ENCODE results near the gene AIFM1. TPM values are rescaled to one million over a fixed set of nuclear protein-coding genes. Genes with fewer than 3 reads are reported as not detected.
A peak's percentile ranks its signal among the peaks of the same experiment; 100 is the strongest.

Gene AIFM1
- total RNA-seq, 1 donor from 2014 or later: 30.8 TPM

DNA sequence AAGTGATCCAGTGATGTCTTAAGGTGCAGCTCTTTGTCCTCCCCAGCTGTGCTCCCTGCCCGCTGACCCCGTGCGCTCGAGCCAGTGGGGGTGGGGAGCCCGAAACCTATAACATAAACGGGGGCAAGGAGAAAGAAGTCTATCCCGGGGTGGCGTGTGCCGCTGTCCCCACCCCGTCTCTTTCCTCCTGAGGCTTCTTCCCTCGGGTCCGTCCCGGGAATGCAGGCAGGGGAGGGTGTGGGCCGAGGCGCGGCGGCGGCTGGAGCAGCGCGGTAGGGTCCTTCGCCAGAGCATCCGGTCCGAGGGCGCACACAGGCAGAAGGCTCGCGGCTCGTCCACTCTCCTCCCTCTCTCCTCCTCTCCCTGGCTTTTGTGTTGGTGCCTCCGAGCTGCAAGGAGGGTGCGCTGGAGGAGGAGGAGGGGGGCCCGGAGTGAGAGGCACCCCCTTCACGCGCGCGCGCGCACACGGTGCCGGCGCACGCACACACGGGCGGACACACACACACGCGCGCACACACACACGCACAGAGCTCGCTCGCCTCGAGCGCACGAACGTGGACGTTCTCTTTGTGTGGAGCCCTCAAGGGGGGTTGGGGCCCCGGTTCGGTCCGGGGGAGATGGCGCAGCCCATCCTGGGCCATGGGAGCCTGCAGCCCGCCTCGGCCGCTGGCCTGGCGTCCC lies 5.9 kb upstream of the AIFM1 start, which contains the start of gene RAB33A:
TSS of gene RAB33A (plus strand) at position 517 of the 681 bp plus-strand sequence. CDS start at position 618, 101 bp downstream.
- Mint-ChIP-seq H3K4me1 (peaks cover 51% of the 10 kb centered on the region), H3K27me3 (no peaks in the 10 kb centered on the region), H3K9me3 (no peaks in the 10 kb centered on the region), H3K36me3 (ENCODE audit: low read depth) (no peaks in the 10 kb centered on the region), H3K27ac (peak within 1 kb of the TSS; percentile 91), H3K4me3 (peak within 1 kb of the TSS; percentile 88)
- intact Hi-C loops (cut with micrococcal nuclease): loop anchor here (2.0 to 5.0 kb wide), 3 partner anchors 51 to 399 kb away; no protein-coding TSS in a partner anchor
- DNase-seq (peak; percentile 20), ATAC-seq (ENCODE audit: low read depth) (peak; percentile 25)
- TF ChIP-seq, protein P1, sequence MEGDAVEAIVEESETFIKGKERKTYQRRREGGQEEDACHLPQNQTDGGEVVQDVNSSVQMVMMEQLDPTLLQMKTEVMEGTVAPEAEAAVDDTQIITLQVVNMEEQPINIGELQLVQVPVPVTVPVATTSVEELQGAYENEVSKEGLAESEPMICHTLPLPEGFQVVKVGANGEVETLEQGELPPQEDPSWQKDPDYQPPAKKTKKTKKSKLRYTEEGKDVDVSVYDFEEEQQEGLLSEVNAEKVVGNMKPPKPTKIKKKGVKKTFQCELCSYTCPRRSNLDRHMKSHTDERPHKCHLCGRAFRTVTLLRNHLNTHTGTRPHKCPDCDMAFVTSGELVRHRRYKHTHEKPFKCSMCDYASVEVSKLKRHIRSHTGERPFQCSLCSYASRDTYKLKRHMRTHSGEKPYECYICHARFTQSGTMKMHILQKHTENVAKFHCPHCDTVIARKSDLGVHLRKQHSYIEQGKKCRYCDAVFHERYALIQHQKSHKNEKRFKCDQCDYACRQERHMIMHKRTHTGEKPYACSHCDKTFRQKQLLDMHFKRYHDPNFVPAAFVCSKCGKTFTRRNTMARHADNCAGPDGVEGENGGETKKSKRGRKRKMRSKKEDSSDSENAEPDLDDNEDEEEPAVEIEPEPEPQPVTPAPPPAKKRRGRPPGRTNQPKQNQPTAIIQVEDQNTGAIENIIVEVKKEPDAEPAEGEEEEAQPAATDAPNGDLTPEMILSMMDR (IDR thresholded peaks at IDR 0.05): no peak
- POLR2A ChIA-PET: interaction anchor here (1.1 to 1.5 kb wide), 3 partner anchors 9 to 87 kb away, joined by 3 to 6 read pairs (median 4); no protein-coding TSS in a partner anchor
- CTCF ChIA-PET: interaction anchor here (0.7 kb wide), 1 partner anchor 20 kb away, joined by 3 read pairs; no protein-coding TSS in a partner anchor

DNA sequence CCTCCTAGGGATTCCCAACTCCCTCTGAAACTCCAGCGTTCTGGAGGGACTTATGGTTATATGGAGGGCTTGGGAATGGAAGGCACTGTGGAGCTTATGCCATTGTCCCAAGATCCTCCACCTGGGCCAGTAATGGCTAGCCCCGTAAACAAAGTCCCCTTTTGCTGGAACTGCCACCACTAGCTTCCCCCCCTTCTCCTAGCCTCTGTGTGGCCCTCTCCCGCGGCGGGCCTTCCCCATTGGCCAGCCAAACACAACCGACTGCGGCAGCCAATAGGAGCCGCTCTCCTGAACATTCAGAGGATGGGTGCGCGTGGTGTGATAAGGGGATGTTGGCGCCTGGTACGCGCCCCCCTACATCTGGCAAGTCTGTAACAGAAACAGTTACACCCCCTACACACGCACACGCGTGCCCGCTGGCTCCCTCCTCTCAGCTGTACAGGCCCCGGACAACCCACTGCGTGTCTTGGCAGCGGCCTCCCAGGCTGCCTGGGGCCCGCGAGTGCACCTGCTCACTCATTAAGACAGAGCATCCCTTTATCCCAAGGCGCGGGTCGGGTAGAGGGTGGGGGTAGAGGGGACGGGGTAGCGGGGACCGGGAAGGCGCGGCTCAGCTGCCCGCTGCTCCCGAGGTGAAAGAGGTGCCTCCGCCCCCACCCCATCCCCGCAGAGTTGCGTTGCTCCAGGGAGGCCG lies 5.3 kb upstream of the AIFM1 start:
- Mint-ChIP-seq H3K4me3 (peak overlapping the region; percentile 88), H3K27ac (peak overlapping the region; percentile 72), H3K9me3 (no peaks in the 10 kb centered on the region), H3K36me3 (ENCODE audit: low read depth) (no peaks in the 10 kb centered on the region), H3K4me1 (peaks cover 45% of the 10 kb centered on the region), H3K27me3 (no peaks in the 10 kb centered on the region)
- intact Hi-C loops (cut with micrococcal nuclease): loop anchor here (2.0 to 5.0 kb wide), 3 partner anchors 50 to 399 kb away; no protein-coding TSS in a partner anchor
- DNase-seq (peak; percentile 38), ATAC-seq (ENCODE audit: low read depth) (peak; percentile 77)
- ChIA-PET POLR2A (interaction anchor here (0.6 to 1.5 kb wide), 8 partner anchors 8 to 90 kb away, joined by 3 to 6 read pairs (median 4); no protein-coding TSS in a partner anchor), CTCF (no interaction called here)
- TF ChIP-seq, protein P1 (IDR thresholded peaks at IDR 0.05): no peak

DNA sequence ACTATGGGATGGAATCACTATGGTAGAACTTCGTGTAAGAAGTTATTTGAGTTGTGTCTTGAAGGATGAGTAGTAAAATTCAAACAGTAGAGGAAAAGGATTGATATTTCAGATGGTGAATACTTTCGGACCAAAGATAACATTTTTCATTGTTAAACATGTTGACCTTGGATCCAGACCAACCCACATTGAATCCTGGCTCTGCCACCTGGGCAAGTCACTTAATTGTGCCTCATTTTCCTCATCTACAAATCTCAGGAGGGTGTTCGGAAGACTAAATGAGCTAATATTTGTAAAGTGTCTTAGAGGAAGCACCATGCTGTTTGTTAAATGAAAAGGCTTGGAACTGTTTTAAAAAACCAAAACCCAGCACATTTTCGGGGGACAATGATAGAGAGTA lies 1.4 kb upstream of the AIFM1 start:
- ChIA-PET POLR2A (interaction anchor here (0.5 to 1.0 kb wide), 3 partner anchors 83 to 392 kb away, joined by 3 to 9 read pairs (median 7); no protein-coding TSS in a partner anchor), CTCF (no interaction called here)
- H3K4me3 Mint-ChIP-seq: peak overlapping the region; percentile 93
- TF ChIP-seq, protein P1 (IDR thresholded peaks at IDR 0.05): no peak
- no peaks in the 10 kb centered on the region for H3K36me3 Mint-ChIP-seq (ENCODE audit: low read depth)
- peaks cover 28% of the 10 kb centered on the region for H3K4me1 Mint-ChIP-seq
- DNase-seq (no peak), ATAC-seq (ENCODE audit: low read depth) (no peak)
- H3K27ac Mint-ChIP-seq: peak overlapping the region; percentile 95
- H3K27me3 Mint-ChIP-seq: no peaks in the 10 kb centered on the region
- intact Hi-C loops (cut with micrococcal nuclease): loop anchor here (5.0 kb wide), 1 partner anchor 185 kb away; the partner anchor contains the start of gene BCORL1
- no peaks in the 10 kb centered on the region for H3K9me3 Mint-ChIP-seq

DNA sequence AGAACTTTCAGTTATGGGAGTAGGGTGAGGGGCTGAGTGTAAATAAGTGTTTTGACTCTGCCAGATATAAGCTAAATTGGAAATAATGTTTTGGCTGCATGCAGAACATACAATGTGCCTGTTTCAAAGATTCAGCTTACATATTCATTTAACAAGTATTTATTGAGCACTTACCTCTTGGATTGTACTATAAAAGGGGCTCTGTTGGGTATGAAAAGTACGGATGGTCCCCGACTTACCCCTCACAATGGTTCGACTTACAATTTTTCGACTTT lies 799 bp upstream of the AIFM1 start:
- POLR2A ChIA-PET: interaction anchor here (0.5 to 2.0 kb wide), 4 partner anchors 10 to 392 kb away, joined by 3 to 15 read pairs (median 8); no protein-coding TSS in a partner anchor
- no peak for ATAC-seq (ENCODE audit: low read depth)
- peak overlapping the region; percentile 93 for H3K4me3 Mint-ChIP-seq
- H3K27ac Mint-ChIP-seq: peak overlapping the region; percentile 95
- intact Hi-C loops (cut with micrococcal nuclease): loop anchor here (1.0 to 5.0 kb wide), 3 partner anchors 17 to 184 kb away; partner anchors contain the start of gene BCORL1
- CTCF ChIA-PET: interaction anchor here (1.4 kb wide), 1 partner anchor 45 kb away, joined by 3 read pairs; no protein-coding TSS in a partner anchor
- no peaks in the 10 kb centered on the region for H3K9me3 Mint-ChIP-seq
- no peaks in the 10 kb centered on the region for H3K27me3 Mint-ChIP-seq
- peaks cover 28% of the 10 kb centered on the region for H3K4me1 Mint-ChIP-seq
- H3K36me3 Mint-ChIP-seq (ENCODE audit: low read depth): no peaks in the 10 kb centered on the region
- TF ChIP-seq, protein P1 (IDR thresholded peaks at IDR 0.05): no peak
- no peak for DNase-seq
